Measurements from ENCODE around the gene SNRNP200.

Gene SNRNP200

DNA sequence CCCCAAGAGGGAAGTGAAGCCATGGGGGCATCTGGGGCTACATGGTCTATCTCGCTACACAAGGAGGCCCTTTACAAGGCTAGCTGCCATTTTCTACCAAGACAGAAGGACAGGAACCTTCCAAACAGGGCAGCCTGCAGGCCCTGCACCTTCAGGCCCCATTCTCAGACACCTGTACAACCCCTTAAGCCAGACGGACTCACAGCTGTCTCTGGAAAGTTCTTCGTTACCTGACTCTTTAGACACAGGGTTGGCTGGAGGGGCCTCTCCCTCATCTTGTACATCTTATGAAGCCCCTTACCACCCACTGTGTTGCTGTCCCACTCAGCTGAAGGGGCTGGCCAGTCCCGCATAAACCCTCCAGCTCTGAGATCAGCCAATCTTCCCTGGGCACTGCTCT lies 56.7 kb downstream of the SNRNP200 start:
- no peak for DNase-seq

DNA sequence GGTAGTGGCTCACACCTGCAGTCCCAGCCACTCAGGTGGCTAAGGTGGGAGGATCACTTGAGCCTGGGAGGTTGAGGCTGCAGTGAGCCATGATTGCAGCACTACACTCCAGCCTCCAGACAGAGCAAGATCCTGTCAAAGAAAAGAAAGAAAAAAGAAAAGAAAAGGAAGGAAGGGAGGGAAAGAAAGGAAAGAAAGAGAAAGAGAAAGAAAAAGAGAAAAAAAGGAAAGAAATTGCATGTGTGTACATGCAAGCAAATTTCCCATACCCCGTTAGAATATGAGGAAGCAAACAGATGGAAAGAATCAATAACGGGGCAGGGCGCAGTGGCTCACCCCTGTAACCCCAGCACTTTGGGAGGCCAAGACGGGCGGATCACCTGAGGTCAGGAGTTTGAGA lies 57.5 kb downstream of the SNRNP200 start:
- DNase-seq = no peak

DNA sequence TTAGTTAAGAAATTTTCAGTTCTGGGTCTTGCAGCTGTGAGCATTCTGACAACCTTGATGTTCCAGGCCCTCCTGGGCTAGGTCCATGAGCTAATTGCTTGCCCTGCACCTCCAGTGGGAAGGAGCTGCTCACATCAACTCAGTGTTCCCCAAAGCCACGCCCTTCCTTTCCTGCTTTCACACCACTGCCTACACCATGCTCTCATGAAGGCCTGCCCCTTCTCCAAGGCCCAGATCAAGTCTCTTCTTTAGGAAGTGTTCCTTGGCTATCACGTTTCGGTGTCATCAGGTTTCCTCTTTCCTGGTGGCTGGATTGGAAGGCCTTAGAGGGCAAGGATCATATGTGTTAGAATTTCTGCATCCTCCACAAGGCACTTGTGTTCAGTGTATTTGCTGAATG lies 58.3 kb downstream of the SNRNP200 start:
- no peak for DNase-seq

DNA sequence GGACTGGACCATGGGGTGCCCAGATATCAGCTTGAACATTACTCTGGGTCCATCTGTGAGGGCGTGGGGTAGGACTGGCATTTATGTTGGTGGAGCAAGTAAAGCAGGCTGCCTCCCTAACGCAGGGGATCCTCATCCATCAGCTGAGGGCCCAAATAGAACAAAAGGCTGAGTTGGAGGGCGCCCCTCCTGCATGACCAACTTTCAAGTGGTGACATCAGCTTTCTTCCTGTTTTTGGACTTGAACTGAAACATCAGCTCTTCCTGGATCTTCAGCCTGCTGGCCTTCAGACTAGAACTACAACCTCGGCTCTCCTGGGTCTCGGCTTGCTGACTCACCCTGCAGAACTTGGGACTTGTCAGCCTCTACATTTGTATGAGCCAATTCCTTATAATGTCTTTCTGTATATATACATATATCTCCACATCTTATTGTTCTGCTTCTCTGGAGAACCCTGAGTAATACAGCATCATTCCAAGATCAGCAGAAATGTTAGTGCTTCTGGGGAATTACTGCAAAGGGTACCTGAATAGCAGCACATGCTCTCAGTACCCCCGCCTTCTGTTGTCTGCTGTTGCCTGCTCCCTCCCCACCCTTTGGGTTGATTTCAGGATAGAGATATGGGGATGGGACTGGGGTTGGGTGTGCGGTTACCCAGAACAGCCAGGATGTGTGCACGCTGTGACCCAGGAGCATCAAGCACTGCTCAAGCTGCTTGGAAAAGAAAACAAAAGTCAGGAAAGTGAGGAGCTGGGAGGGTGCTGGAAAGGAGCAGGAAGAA lies 59.5 kb downstream of the SNRNP200 start:
- no peak for DNase-seq

DNA sequence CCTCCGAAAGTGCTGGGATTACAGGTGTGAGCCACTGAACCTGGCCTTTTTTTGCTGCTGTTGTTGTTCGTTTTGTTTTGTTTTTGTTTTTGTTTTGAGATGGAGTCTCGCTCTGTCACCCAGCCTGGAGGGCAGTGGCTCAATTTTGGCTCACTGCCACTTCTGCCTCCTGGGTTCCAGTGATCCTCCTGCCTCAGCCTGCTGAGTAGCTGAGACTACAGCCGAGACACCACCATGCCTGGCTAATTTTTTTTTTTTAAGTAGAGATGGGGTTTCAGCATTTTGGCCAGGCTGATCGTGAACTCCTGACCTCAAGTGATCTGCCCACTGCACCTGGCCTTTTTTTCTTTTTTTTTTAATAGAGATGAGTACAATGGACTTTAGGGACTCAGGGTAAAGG lies 61.5 kb downstream of the SNRNP200 start:
- DNase-seq = no peak

DNA sequence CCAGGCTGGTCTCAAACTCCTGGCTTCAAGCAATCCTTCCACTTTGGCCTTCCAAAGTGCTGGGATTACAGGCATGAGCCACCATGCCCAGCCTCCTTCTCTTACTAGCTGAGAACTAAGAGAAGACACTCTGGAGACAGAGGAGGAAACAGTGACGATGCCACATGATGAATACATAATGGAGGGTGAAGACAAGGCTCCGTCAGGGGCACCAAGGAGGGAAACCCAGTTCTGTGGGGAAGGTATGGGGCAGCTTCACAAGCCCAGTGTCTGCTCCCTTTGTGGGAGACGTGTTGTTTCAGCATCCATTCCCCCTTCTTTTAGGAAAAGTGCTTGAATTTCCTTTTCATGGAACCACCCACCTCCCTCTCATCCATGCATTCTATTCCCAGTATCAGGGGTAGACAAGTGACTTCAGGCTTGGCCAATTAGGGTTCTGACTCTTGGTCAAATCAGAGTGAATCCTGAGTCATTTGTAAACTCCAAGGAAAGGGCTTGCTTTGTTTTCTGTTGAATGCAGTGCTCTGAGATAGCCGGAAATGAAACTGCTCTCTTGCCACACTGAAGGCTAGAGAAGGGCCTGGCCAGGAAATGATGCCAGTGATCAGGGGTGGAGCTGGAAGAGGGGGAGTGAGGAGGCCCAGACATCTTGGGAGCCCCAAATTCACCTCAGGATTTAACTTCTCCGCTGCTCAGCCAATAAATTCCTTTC lies 63.3 kb downstream of the SNRNP200 start:
- DNase-seq = peak; percentile 30 to 48

DNA sequence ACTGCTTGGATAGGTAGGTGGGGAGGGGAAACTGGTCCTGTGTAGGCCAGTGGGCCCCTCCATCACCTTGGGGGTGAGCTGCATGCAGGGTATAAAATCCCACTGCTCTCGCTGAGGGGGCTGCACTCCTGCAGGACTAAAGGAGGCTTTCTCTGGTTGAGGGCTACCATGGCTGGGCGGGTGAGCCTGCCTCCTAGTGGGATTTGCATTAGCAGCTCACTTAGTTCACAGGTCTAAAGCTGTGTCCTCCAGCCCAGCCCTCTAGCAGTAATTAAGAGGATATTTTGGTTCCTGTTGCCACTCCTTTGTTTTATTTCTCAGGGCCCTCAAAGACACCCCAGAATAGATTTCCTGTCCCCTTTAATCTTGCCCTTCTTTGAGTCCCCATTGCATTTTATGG lies 64.1 kb downstream of the SNRNP200 start:
- DNase-seq = no peak

DNA sequence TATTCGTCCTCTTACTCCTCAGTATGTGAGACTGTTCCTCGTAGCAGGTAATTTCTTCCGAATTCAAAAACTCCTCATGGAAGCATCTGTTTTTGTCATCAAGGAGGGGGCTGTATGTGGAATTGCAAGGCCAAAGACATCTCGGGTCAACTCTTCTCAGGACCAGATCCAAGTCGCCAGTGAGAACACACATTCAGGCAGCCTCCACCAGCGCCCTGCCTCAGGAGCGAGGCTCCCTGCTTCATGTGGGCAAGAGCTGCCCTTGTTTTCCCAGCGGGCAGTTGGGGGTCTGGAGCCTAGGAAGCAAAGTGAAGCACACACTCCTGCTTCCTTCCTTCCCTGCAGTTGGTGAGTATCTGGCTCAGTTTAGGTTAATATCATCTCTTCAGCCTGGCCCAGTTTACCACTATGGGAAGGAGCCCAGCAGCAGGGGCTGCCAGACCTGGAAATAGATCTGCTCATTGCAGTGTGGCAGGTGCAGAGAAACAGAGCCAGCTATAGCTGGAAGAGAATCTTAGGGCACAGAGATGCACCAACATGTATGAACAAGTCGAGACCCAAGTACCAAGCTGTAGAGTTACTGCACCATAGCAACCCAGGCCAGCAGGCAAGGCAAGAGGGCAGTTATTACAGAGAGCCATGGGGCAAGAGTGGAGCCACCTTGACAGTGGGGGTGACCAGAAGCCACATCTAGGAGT lies 64.9 kb downstream of the SNRNP200 start:
- DNase-seq = no peak

DNA sequence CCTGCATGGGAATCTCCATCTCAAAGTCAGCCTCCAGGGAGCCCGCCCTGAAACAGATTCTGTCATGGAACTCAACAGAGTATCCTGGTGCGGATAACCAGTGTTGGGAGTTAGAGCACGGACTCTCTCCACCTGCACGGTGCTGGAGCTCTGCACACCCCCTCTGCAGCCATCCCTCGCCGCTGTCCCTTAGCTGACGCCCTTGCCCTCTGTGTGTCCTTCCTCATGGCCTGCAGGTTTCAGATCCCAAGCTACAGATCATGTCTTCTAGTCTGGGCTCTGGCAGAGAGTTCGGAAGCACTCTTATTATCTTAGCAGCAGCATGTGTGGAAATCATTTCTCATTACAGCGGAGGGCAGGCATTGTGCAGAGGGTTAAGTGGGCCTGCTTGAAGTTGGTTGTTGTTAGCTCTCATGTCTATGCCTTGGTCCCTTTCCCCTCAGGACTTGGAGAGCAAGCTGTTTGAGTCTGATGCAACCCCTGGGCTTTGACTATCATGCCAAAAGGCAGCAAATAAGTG lies 65.5 kb downstream of the SNRNP200 start:
- DNase-seq = no peak

DNA sequence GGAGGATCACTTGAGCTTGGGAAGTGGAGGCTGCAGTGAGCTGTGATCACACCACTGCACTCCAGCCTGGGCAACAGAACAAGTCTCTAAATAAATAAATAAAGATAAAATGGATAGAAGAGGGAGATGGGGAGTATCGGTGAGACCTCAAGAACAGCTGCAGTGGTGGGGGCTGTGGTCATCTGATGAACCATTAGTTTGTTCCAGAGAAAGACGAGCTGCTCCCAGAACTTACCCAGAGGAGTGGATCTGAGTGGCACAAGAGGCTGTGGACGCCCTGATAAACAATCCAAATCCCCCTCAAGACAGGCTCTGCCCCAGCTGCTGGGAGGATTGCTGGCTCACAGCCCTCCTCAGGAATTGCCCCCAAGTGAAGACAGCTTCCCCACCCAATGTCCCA lies 66.3 kb downstream of the SNRNP200 start:
- no peak for DNase-seq

DNA sequence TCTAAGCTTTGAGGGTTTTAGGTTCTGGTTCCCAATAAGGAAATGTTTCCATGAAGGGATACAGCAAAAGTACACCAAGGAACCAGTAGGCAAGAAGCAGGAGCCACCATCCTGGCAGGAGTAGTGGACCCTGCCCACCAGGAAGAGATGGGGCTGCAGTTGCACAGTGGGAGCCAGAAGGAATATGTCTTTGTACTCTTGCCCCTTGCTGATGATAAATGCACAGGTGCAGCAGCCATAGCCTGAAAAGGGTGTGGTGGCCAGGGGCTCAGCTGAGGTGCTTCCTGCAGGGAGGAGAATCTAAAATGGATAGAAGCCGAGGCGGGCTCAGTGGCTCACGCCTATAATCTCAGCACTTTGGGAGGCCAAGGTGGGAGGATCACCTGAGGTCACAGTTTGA lies 67.1 kb downstream of the SNRNP200 start:
- no peak for DNase-seq

DNA sequence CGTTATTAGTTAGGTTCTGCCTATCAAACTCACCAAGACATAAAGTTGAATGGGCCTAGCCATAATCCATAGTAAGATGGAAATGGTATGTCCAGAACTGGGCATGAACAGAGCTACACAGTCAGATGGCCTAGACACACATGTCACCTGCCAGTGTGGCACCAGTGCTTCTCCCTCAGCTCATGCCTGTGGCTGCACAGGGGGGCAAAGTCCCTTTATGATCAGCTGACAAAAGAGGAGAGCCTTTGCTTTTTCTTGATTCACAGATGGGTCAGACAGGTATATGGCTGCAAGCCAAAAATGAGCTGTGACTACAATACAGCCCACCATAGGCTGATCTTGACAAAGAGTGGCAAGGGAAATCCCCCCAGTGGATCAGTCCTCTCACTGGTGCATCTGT lies 68.5 kb downstream of the SNRNP200 start:
- DNase-seq = no peak

DNA sequence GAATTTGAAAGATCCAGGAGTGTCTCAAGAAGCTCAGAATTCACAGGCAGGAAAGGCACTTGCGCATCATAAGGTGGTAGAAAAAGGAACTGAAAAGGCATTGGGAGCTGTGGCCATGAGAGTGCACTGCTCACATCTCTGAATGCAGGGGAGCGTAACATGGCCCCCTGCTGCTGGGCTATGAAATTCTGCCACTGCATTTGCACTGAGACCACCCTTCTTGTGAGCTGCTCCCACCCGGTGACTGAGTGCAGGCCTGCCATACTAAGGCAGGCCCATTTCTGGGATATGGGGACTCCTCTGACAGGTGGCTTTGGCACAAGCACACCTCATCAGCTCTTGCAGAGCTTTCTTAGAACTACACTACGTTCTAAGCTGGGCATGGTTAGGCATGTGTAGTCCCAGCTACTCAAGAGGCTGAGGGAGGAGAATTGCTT lies 71.4 kb downstream of the SNRNP200 start:
- no peak for DNase-seq

DNA sequence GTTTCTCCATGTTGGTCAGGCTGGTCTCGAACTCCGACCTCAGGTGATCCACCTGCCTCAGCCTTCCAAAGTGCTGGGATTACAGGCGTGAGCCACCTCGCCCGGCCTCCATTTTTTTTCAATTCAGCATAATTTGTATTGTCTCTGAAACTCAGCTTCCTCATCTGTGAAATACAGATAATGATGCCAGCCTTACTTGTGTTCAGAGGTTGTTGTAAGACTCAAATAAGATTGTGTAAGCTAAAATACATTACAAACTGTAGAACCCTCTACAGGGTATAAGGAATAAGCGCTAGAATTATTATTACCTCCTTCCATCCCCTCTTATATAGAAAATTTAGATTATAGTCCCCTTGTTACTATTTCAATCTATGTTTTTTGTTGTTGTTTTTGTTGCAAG lies 71.9 kb downstream of the SNRNP200 start:
- DNase-seq = no peak

DNA sequence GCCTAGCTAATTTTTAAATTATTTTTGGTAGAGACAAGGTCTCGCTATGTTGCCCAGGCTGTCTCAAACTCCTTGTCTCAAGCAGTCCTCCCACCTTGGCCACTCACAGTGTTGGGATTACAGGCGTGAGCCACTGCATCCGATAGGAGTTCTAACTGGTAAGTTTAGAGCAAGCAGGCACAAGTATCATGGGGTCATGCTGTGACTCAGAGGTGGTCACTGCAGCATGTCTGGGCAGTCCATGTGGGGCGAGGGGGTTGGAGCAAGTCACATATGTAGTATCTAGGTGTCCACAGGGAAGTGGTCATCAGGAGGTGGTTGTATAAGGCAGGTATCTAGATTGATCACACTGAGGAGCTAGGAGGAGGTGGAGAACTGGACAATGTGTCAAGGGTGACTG lies 74.0 kb downstream of the SNRNP200 start:
- no peak for DNase-seq

DNA sequence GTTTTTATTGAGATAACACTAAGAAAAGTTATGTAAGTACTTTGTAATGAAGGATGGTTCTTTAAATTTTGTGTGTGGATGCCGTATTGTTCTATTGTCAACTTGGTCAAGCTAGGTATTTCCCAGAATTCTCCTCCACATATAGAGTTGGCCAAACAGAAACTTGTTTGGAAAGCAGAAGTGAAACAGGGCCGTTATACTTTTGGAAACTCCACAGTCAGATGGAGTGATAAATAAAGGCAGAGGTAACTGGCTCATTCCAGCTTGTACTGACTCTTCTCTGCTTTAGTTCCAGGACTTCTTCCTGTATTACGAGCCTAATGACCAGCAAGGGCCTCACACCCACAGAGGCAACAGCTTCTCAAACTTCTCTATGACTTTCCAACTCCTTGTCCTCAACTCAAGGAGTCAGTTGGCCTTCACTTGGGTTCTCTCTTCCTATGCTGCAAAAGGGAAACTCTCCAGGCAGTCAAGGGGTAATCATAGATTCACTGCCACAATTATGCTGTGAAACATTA lies 80.3 kb downstream of the SNRNP200 start:
- no peak for DNase-seq

All from hippocampal formation (tissue), 2 donors.